SH-SY5Y (cell line): ENCODE measurements around the gene ADAMTSL4.

Experiments
- GATA2 ChIP-seq: IDR thresholded peaks from 2 replicates; pipeline ENCODE4 v1.6.1; 2011; ENCODE audit warnings: mild to moderate bottlenecking, low read depth, low read length
- GATA3 ChIP-seq: IDR thresholded peaks from 2 replicates; pipeline ENCODE4 v1.6.1; 2011; ENCODE audit warnings: low read depth, mild to moderate bottlenecking, low read length, moderate library complexity

ADAMTSL4 gene

GRCh38 chr1:150555971-150556865 is 7.0 kb downstream of the ADAMTSL4 start:
- TF ChIP-seq GATA2: no peak
- TF ChIP-seq GATA3: no peak

- TF ChIP-seq GATA2 (no peak), GATA3 (no peak)
Observed at GRCh38 chr1:150557065-150557600, 7.9 kb downstream of the ADAMTSL4 start.

- no peak for TF ChIP-seq GATA2
- no peak for TF ChIP-seq GATA3
Observed at GRCh38 chr1:150557813-150558212, 8.6 kb downstream of the ADAMTSL4 start.

GRCh38 chr1:150558303-150558704 is 9.1 kb downstream of the ADAMTSL4 start:
- no peak for TF ChIP-seq GATA2
- no peak for TF ChIP-seq GATA3

- TF ChIP-seq GATA2 (no peak), GATA3 (no peak)
Observed at GRCh38 chr1:150558761-150559655, 9.8 kb downstream of the ADAMTSL4 start.

- TF ChIP-seq GATA3 (no peak), GATA2 (no peak)
Observed at GRCh38 chr1:150559656-150560010, 10.4 kb downstream of the ADAMTSL4 start.

GRCh38 chr1:150560011-150560438 is 10.8 kb downstream of the ADAMTSL4 start:
- TF ChIP-seq GATA3: no peak
- no peak for TF ChIP-seq GATA2

GRCh38 chr1:150560576-150561253 is 11.5 kb downstream of the ADAMTSL4 start:
- TF ChIP-seq GATA3: no peak
- TF ChIP-seq GATA2: no peak

GRCh38 chr1:150561254-150561973 is 12.2 kb downstream of the ADAMTSL4 start:
- TF ChIP-seq GATA2: no peak

GRCh38 chr1:150561974-150562445 is 12.8 kb downstream of the ADAMTSL4 start:
- TF ChIP-seq GATA3 (no peak), GATA2 (no peak)

GRCh38 chr1:150562446-150563339 is 13.5 kb downstream of the ADAMTSL4 start:
- TF ChIP-seq GATA3: no peak

- TF ChIP-seq GATA2 (no peak), GATA3 (no peak)
Observed at GRCh38 chr1:150563340-150564038, 14.3 kb downstream of the ADAMTSL4 start.
